ENCODE data around the gene CERK. TPM values are rescaled to one million over a fixed set of nuclear protein-coding genes. Genes with fewer than 3 reads are reported as not detected.

Gene CERK
- total and polyA plus RNA-seq, 9 of the 15 experiments (the other 6 are each of a cell fraction or from before 2014, with no cell fraction given): 1.1 to 14.9 (median 8.7) TPM

- TF ChIP-seq, protein P1, sequence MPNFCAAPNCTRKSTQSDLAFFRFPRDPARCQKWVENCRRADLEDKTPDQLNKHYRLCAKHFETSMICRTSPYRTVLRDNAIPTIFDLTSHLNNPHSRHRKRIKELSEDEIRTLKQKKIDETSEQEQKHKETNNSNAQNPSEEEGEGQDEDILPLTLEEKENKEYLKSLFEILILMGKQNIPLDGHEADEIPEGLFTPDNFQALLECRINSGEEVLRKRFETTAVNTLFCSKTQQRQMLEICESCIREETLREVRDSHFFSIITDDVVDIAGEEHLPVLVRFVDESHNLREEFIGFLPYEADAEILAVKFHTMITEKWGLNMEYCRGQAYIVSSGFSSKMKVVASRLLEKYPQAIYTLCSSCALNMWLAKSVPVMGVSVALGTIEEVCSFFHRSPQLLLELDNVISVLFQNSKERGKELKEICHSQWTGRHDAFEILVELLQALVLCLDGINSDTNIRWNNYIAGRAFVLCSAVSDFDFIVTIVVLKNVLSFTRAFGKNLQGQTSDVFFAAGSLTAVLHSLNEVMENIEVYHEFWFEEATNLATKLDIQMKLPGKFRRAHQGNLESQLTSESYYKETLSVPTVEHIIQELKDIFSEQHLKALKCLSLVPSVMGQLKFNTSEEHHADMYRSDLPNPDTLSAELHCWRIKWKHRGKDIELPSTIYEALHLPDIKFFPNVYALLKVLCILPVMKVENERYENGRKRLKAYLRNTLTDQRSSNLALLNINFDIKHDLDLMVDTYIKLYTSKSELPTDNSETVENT (CRISPR knock-in tag; IDR thresholded peaks at IDR 0.05): no peak
- TF ChIP-seq POLR3A (IDR thresholded peaks at IDR 0.05; ENCODE audit: borderline replicate concordance, extremely low read depth, insufficient read depth, insufficient read length) (no peak), TEAD4 (IDR thresholded peaks at IDR 0.05; ENCODE audit: low read length) (no peak), TEAD4 (CRISPR knock-in tag; IDR thresholded peaks at IDR 0.05; ENCODE audit: borderline replicate concordance) (no peak), KDM5B (IDR thresholded peaks at IDR 0.05; ENCODE audit: insufficient replicate concordance, low read depth, low read length) (peak; percentile 75), ZNF583 (CRISPR knock-in tag; IDR thresholded peaks at IDR 0.05) (no peak), SRSF7 (optimal IDR thresholded peaks at IDR 0.05; ENCODE audit: low read depth, low read length) (no peak), HNRNPLL (IDR thresholded peaks at IDR 0.05; ENCODE audit: low read depth, low read length, poor library complexity, severe bottlenecking) (no peak), HMG20A (CRISPR knock-in tag; conservative IDR thresholded peaks at IDR 0.05) (no peak), SLC30A9 (CRISPR knock-in tag; IDR thresholded peaks at IDR 0.05) (no peak), RUNX1 (IDR thresholded peaks at IDR 0.05; ENCODE audit: low read depth) (no peak), ZNF79 (CRISPR knock-in tag; IDR thresholded peaks at IDR 0.05; ENCODE audit: low read depth) (no peak), ETS2 (tag; IDR thresholded peaks at IDR 0.05; ENCODE audit: borderline replicate concordance, poor library complexity, severe bottlenecking) (no peak), GTF2A2 (tag; IDR thresholded peaks at IDR 0.05) (no peak), RBM15 (IDR thresholded peaks at IDR 0.05; ENCODE audit: insufficient read depth, low read length) (no peak), GATA2 (CRISPR knock-in tag; IDR thresholded peaks at IDR 0.05) (no peak; the same call in 1 of the 2 replicates), RBM14 (IDR thresholded peaks at IDR 0.05; ENCODE audit: borderline replicate concordance, insufficient read depth, low read depth, low read length) (no peak)
- TF ChIP-seq, protein P2, sequence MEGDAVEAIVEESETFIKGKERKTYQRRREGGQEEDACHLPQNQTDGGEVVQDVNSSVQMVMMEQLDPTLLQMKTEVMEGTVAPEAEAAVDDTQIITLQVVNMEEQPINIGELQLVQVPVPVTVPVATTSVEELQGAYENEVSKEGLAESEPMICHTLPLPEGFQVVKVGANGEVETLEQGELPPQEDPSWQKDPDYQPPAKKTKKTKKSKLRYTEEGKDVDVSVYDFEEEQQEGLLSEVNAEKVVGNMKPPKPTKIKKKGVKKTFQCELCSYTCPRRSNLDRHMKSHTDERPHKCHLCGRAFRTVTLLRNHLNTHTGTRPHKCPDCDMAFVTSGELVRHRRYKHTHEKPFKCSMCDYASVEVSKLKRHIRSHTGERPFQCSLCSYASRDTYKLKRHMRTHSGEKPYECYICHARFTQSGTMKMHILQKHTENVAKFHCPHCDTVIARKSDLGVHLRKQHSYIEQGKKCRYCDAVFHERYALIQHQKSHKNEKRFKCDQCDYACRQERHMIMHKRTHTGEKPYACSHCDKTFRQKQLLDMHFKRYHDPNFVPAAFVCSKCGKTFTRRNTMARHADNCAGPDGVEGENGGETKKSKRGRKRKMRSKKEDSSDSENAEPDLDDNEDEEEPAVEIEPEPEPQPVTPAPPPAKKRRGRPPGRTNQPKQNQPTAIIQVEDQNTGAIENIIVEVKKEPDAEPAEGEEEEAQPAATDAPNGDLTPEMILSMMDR (IDR thresholded peaks at IDR 0.05 in 2 of 3, conservative IDR thresholded peaks at IDR 0.05 in 1 of 3; ENCODE audit: insufficient read depth in 2 of 3, low read depth in 1 of 3, low read length in 3 of 3): no peak
- TF ChIP-seq, protein P3, sequence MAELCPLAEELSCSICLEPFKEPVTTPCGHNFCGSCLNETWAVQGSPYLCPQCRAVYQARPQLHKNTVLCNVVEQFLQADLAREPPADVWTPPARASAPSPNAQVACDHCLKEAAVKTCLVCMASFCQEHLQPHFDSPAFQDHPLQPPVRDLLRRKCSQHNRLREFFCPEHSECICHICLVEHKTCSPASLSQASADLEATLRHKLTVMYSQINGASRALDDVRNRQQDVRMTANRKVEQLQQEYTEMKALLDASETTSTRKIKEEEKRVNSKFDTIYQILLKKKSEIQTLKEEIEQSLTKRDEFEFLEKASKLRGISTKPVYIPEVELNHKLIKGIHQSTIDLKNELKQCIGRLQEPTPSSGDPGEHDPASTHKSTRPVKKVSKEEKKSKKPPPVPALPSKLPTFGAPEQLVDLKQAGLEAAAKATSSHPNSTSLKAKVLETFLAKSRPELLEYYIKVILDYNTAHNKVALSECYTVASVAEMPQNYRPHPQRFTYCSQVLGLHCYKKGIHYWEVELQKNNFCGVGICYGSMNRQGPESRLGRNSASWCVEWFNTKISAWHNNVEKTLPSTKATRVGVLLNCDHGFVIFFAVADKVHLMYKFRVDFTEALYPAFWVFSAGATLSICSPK (IDR thresholded peaks at IDR 0.05; ENCODE audit: borderline replicate concordance): no peak
- TF ChIP-seq, protein P4, sequence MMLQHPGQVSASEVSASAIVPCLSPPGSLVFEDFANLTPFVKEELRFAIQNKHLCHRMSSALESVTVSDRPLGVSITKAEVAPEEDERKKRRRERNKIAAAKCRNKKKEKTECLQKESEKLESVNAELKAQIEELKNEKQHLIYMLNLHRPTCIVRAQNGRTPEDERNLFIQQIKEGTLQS (IDR thresholded peaks at IDR 0.05): peak; percentile 84
- TF ChIP-seq, protein P4 (CRISPR knock-in tag; conservative IDR thresholded peaks at IDR 0.05): peak; percentile 46; the same call in 1 of the 2 replicates
Observed at GRCh38 chr22:46754110-46754799, 16.2 kb upstream of the CERK start (continued).
